K562 (cell line): ENCODE data around the gene NRAP. TPM values are rescaled to one million over a fixed set of nuclear protein-coding genes. Genes with fewer than 3 reads are reported as not detected.

Experiments used
- ATAC-seq: fragments of 200-7000 bp; cut with Tn5 transposase; 3 replicates; pipeline ENCODE4 v1.9.1; 2020; ENCODE audit warnings: moderate library complexity
- BruUV-seq: library from RNA; stranded (reverse); fragments of 400-500 nt; replicated peaks from 2 replicates; lab custom pipeline; 2021; lab: Mats Ljungman, UMichigan
- CTCF ChIA-PET: fragments of 300-600 bp; formaldehyde crosslinking; extraction: SDS; loops from one replicate; lab custom pipeline; 2021; ENCODE audit warnings: low intra/inter-chr PET ratio; lab: Yijun Ruan, JAX
- POLR2A ChIA-PET: fragments of 300-600, 350-650 bp; sonication (Branson Sonifier 250); formaldehyde crosslinking; extraction: SDS; loops from one replicate; lab custom pipeline; 2021; ENCODE audit warnings: antibody characterized with exemption, inconsistent platforms; lab: Yijun Ruan, JAX
- DNase-seq, 4 experiments: peaks; one replicate each; pipeline versions ENCODE4 v3.0.0 to v3.0.0-alpha.2; 2011 to 2018; ENCODE audit warnings: low spot score in 3 of 4, mixed read lengths in 3 of 4; ENCODE audit errors: extremely low read depth in 1 of 4
- FAIRE-seq: peaks from 2 replicates; lab custom pipeline; 2011; peaks lifted over from hg19 to GRCh38; lab: Jason Lieb, UNC
- H2AFZ ChIP-seq: 2 replicates; pipeline ENCODE4 v1.6.0; 2011; ENCODE audit warnings: low read depth, low read length, control low read depth, inconsistent platforms
- H3K27ac ChIP-seq: fragments of 200-600 bp; 3 replicates; pipeline ENCODE4 v1.8.0; 2011; ENCODE audit warnings: low read depth, mild to moderate bottlenecking, control low read depth, inconsistent platforms, low read length, moderate library complexity, mixed read lengths; ENCODE audit errors: extremely low read depth
- H3K27me3 ChIP-seq, 2 experiments: fragments of 300-600 bp in 1 of 2; 2 replicates in 1 of 2; 3 replicates in 1 of 2; pipeline versions ENCODE4 v1.6.0 to v1.8.0; 2011; ENCODE audit warnings: inconsistent platforms in 2 of 2, low read length in 2 of 2, mild to moderate bottlenecking in 1 of 2, mixed read lengths in 1 of 2, moderate library complexity in 1 of 2; ENCODE audit not compliant: control insufficient read depth in 2 of 2, insufficient read depth in 2 of 2
- H3K36me3 ChIP-seq: fragments of 300-600 bp; 3 replicates; pipeline ENCODE4 v1.8.0; 2011; ENCODE audit warnings: mild to moderate bottlenecking, low read length, inconsistent platforms; ENCODE audit not compliant: control insufficient read depth, insufficient read depth
- H3K4me1 ChIP-seq, 2 experiments: fragments of 200-600 bp in 1 of 2; replicated peaks in 1 of 2; 2 replicates in 1 of 2; 3 replicates in 1 of 2; pipeline versions ENCODE4 v1.5.1 to v1.8.0; 2011; ENCODE audit warnings: inconsistent platforms in 2 of 2, low read length in 2 of 2, mild to moderate bottlenecking in 1 of 2, mixed read lengths in 1 of 2, moderate library complexity in 1 of 2; ENCODE audit not compliant: control insufficient read depth in 2 of 2, insufficient read depth in 2 of 2
- H3K4me2 ChIP-seq: 2 replicates; pipeline ENCODE4 v1.6.1; 2011; ENCODE audit warnings: low read length, control low read depth, inconsistent platforms, mixed read lengths; ENCODE audit not compliant: insufficient read depth
- H3K4me3 ChIP-seq: fragments of 200-600 bp; sonication (generic), shearing (Covaris generic); 2 replicates; pipeline ENCODE4 v1.5.1; 2016; ENCODE audit warnings: control low read depth, inconsistent platforms
- H3K79me2 ChIP-seq: fragments of 200-600 bp; 3 replicates; pipeline ENCODE4 v1.8.0; 2011; ENCODE audit warnings: low read length, inconsistent platforms; ENCODE audit not compliant: control insufficient read depth, insufficient read depth
- H3K9ac ChIP-seq, 2 experiments: 2 replicates each; pipeline versions ENCODE4 v1.6.0 to v1.6.1; 2011; ENCODE audit warnings: low read depth in 2 of 2, low read length in 2 of 2, control low read depth in 1 of 2, inconsistent platforms in 1 of 2, mild to moderate bottlenecking in 1 of 2, mixed read lengths in 1 of 2; ENCODE audit not compliant: insufficient read depth in 1 of 2
- H3K9me1 ChIP-seq: one replicate; pipeline ENCODE4 v1.6.0; 2011; ENCODE audit warnings: inconsistent platforms, mild to moderate bottlenecking, low read length, moderate library complexity; ENCODE audit not compliant: control insufficient read depth, insufficient read depth
- H3K9me3 ChIP-seq: replicated peaks from 2 replicates; pipeline ENCODE4 v1.5.1; 2011; ENCODE audit warnings: low read depth, low read length, inconsistent platforms; ENCODE audit not compliant: control insufficient read depth, insufficient read depth
- H4K20me1 ChIP-seq: replicated peaks from 2 replicates; pipeline ENCODE4 v1.6.1; 2011; ENCODE audit warnings: low read length, inconsistent platforms, mixed read lengths; ENCODE audit not compliant: control insufficient read depth, insufficient read depth
- CBX5 ChIP-seq: IDR thresholded peaks from 2 replicates; pipeline ENCODE4 v1.6.1; 2014; ENCODE audit warnings: low read depth, borderline replicate concordance
- CHD7 ChIP-seq: fragments of 200-600 bp; sonication (generic); IDR thresholded peaks from one replicate; pipeline ENCODE4 v1.6.1; 2012; ENCODE audit warnings: mild to moderate bottlenecking, low read depth, low read length, inconsistent platforms
- EZH2 ChIP-seq: IDR thresholded peaks from 2 replicates; pipeline ENCODE4 v1.6.1; 2012; ENCODE audit warnings: low read depth, mild to moderate bottlenecking, inconsistent platforms, low read length, borderline replicate concordance
- FOS ChIP-seq: IDR thresholded peaks from 3 replicates; pipeline ENCODE4 v1.6.1; 2011; ENCODE audit not compliant: insufficient read length; ENCODE audit errors: extremely low read depth
- KLF16 ChIP-seq: IDR thresholded peaks from 2 replicates; pipeline ENCODE4 v1.6.1; 2016; ENCODE audit warnings: antibody characterized with exemption
- MAZ ChIP-seq, 2 experiments: fragments of 450-650 bp in 1 of 2; sonication (generic) in 1 of 2; formaldehyde crosslinking; IDR thresholded peaks in 1 of 2; conservative IDR thresholded peaks in 1 of 2; 2 replicates each; pipeline versions ENCODE4 v1.4.0 to v1.5.0; 2020; ENCODE audit warnings: mild to moderate bottlenecking in 1 of 2, missing genetic modification reagents in 1 of 2
- NFE2 ChIP-seq: IDR thresholded peaks from 2 replicates; pipeline ENCODE4 v1.6.1; 2014; ENCODE audit warnings: antibody characterized with exemption, low read depth
- PTTG1 ChIP-seq: fragments of 450-650 bp; IDR thresholded peaks from 2 replicates; pipeline ENCODE4 v1.6.1; 2016; ENCODE audit warnings: low read depth, mild to moderate bottlenecking, missing genetic modification characterization, missing compliant biosample characterization
- SAP30 ChIP-seq: fragments of 200-600 bp; sonication (generic); IDR thresholded peaks from 2 replicates; pipeline ENCODE4 v1.6.1; 2012; ENCODE audit warnings: borderline replicate concordance, low read depth, mild to moderate bottlenecking, moderate library complexity, low read length, control low read depth, inconsistent platforms; ENCODE audit not compliant: insufficient read depth, poor library complexity, severe bottlenecking
- SMARCB1 ChIP-seq: IDR thresholded peaks from 2 replicates; pipeline ENCODE4 v1.6.1; 2011; ENCODE audit warnings: improper control_type of control experiment, low read depth; ENCODE audit not compliant: insufficient read length
- SRSF1 ChIP-seq: fragments of 200-400 bp; formaldehyde crosslinking; IDR thresholded peaks from 2 replicates; pipeline ENCODE4 v1.6.1; 2017; ENCODE audit warnings: mild to moderate bottlenecking, low read depth, low read length, moderate library complexity
- ZNF507 ChIP-seq: conservative IDR thresholded peaks from 2 replicates; pipeline ENCODE4 v1.6.1; 2017; ENCODE audit warnings: missing genetic modification characterization, missing compliant biosample characterization
- ZNF778 ChIP-seq: fragments of 450-650 bp; formaldehyde crosslinking; IDR thresholded peaks from 2 replicates; pipeline ENCODE4 v1.4.0; 2020; ENCODE audit warnings: mild to moderate bottlenecking, moderate library complexity
- WGBS: fragments of 100-300 bp; shearing (Covaris generic); methylation state at CpG from one replicate; pipeline ENCODE4 v1.1.6; 2016; ENCODE audit warnings: low coverage, mixed read lengths; ENCODE audit not compliant: insufficient coverage; ENCODE audit errors: missing lambda C conversion rate; 5-methylcytosine and 5-hydroxymethylcytosine counted together
- in situ Hi-C: fragments of 300-500 bp; cut with MboI; formaldehyde crosslinking; loops from 4 replicates; pipeline ENCODE4 v1.15.0; 2018; ENCODE audit warnings: inconsistent platforms, mixed read lengths
- intact Hi-C: fragments of 100-400 bp; cut with micrococcal nuclease; formaldehyde crosslinking; loops from 2 replicates; pipeline ENCODE4 v1.14.2; 2022
- polyA plus RNA-seq, 8 experiments: library from polyadenylated mRNA; depleted of rRNA in 4 of 8; stranded (reverse) in 5 of 8; unstranded in 3 of 8; fragments of >200 nt; fragmentation: Nextera tagmentation in 2 of 8; fragmentation: Illumina TruSeq in 1 of 8; extraction: Ambion mirVana in 2 of 8; extraction: Trizol in 1 of 8; gene quantifications; 2 replicates each; pipeline versions ENCODE4 v1.2.1 to v1.2.3, GENCODE V29; 2011 to 2014; ENCODE audit warnings: inconsistent platforms in 1 of 8, missing spikeins in 1 of 8
- total RNA-seq, 7 experiments: library from RNA; depleted of rRNA in 6 of 7; stranded (reverse); fragments of >200 nt in 6 of 7; fragmentation: Illumina TruSeq in 2 of 7; extraction: Trizol in 2 of 7; gene quantifications; 2 replicates each; pipeline versions ENCODE4 v1.2.1 to v1.2.3, GENCODE V29; 2011 to 2021; ENCODE audit warnings: low replicate concordance in 1 of 7

The NRAP gene
- total and polyA plus RNA-seq, 9 of the 15 experiments (the other 6 are each of a cell fraction or from before 2014, with no cell fraction given) = not detected

DNA sequence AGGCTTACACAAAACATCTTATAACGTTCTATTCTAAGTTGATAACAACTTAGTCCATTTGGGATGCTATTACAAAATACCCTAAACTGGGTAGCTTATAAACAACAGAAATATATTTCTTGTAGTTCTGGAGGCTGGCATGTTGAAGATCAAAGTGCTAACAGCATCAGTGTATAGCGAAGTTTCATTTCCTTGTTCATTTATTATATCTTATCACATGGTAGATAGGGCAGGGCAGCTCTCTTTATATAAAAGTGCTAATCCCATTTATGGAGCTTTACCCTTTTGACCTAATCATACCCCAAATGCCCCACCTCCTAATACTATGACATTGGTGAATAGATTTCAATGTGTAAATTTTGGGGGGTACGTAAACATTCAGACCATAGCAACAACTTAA, 22.2 kb upstream of the NRAP start:
- H3K27me3 ChIP-seq = no peaks in the 10 kb centered on the region
- intact Hi-C loops (no loop called here), in situ Hi-C loops (no loop called here)
- no peaks in the 10 kb centered on the region for H3K9me3 ChIP-seq
- no peak overlapping the region for H2AFZ ChIP-seq
- no peaks in the 10 kb centered on the region for H3K4me1 ChIP-seq
- DNase-seq (no peak), ATAC-seq (no peak), FAIRE-seq (no peak)
- no peaks in the 10 kb centered on the region for H3K9me1 ChIP-seq
- H3K4me2 ChIP-seq = no peak overlapping the region
- H3K79me2 ChIP-seq = no peaks in the 10 kb centered on the region
- POLR2A ChIA-PET = no interaction called here
- H3K9ac ChIP-seq = no peak overlapping the region
- WGBS = 0% methylated on average over 3 of the region's 3 CpGs
- CTCF ChIA-PET = no interaction called here
- H3K27ac ChIP-seq = no peak overlapping the region
- no peaks in the 10 kb centered on the region for H4K20me1 ChIP-seq
- no peaks in the 10 kb centered on the region for H3K36me3 ChIP-seq
- no TSS peak for BruUV-seq
- no peak overlapping the region for H3K4me3 ChIP-seq
- no peak for TF ChIP-seq NFE2
- TF ChIP-seq KLF16 = no peak
- TF ChIP-seq FOS = no peak
- no peak for TF ChIP-seq ZNF507 (tag)
- TF ChIP-seq SMARCB1 = no peak
- TF ChIP-seq SAP30 = no peak
- TF ChIP-seq CHD7 = no peak
- no peak for TF ChIP-seq EZH2
- no peak for TF ChIP-seq PTTG1 (tag)
- TF ChIP-seq SRSF1 = no peak
- TF ChIP-seq ZNF778 (CRISPR knock-in tag) = no peak
- TF ChIP-seq MAZ (CRISPR knock-in tag; conservative IDR thresholded peaks at IDR 0.05 in 1 of 2, IDR thresholded peaks at IDR 0.05 in 1 of 2) = no peak
- no peak for TF ChIP-seq CBX5
